ENCODE data around the gene ASIC2. TPM values are rescaled to one million over a fixed set of nuclear protein-coding genes. Genes with fewer than 3 reads are reported as not detected.

The ASIC2 gene
- total RNA-seq, 1 experiment from 2014 or later = 0.11 TPM

DNA sequence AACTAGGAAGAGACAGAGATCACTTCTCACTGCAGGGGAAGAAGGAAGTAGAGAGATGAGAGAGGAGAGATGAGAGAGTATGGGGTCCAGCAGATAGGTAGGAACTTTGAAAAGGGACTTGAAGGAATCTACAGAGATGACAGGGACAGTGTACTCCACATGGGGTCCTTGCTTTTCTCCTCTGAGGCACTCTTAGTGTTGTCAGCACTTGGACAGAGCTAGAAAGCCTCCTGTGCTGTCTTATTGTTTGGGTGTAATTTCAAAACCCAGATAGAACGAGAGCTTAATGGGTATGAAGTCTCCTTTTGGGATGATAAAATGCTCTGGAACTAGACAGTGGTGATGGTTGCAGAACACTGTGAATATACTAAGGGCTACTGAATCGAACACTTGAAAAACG, 65.2 kb downstream of the ASIC2 start:
- H4K20me1 ChIP-seq (ENCODE audit: low read length) = no peaks in the 10 kb centered on the region
- no peak for ATAC-seq
- no peak for DNase-seq
- no peak for TF ChIP-seq EZH2phosphoT487 (IDR thresholded peaks at IDR 0.05; ENCODE audit: borderline replicate concordance, low read length)
- no peak overlapping the region for H3K4me2 ChIP-seq (ENCODE audit: low read length)
- no peak overlapping the region for H3K4me3 ChIP-seq (ENCODE audit: low read length)
- no peak overlapping the region for H3K9ac ChIP-seq (ENCODE audit: low read length)
- H3K27me3 ChIP-seq (ENCODE audit: low read length) = no peaks in the 10 kb centered on the region
- intact Hi-C loops (cut with micrococcal nuclease) = no loop called here
- H3K27ac ChIP-seq (ENCODE audit: low read length) = no peak overlapping the region
- H3K79me2 ChIP-seq (ENCODE audit: low read length) = no peaks in the 10 kb centered on the region
- H3K9me3 ChIP-seq (ENCODE audit: low read length) = no peaks in the 10 kb centered on the region
- CTCF ChIA-PET = no interaction called here
- H2AFZ ChIP-seq (ENCODE audit: low read length) = no peak overlapping the region
- no peaks in the 10 kb centered on the region for H3F3A ChIP-seq (ENCODE audit: low read length, unreplicated experiment)
- POLR2A ChIA-PET (ENCODE audit: unreplicated experiment) = no interaction called here
- no peaks in the 10 kb centered on the region for H3K9me2 ChIP-seq (replicated peaks; ENCODE audit: low read length)
- no peaks in the 10 kb centered on the region for H3K4me1 ChIP-seq (ENCODE audit: insufficient read depth, low read length)
- H3K36me3 ChIP-seq (ENCODE audit: low read depth, low read length) = no peaks in the 10 kb centered on the region
- BruUV-seq (replicated peaks) = no TSS peak

DNA sequence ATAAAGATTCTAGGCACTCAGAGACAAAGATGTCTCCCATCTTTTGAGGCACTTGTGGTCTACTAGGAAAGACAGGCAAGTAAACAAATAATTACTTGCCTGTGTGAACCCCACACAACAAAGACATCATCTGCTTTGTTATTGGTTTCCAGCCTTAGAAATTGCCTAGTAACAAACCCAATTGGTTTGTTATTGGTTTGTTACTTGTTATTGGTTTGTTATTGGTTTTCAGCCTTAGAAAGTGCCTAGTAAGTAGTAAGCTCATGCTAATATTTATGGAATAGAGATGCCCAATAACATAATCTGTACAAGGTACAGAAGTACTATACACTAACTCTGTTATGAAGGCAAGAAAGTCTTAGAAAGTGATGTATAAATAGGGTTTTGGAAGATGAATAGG, 67.1 kb downstream of the ASIC2 start:
- DNase-seq (no peak), ATAC-seq (no peak)
- no peaks in the 10 kb centered on the region for H3F3A ChIP-seq (ENCODE audit: low read length, unreplicated experiment)
- no peak overlapping the region for H3K4me3 ChIP-seq (ENCODE audit: low read length)
- H4K20me1 ChIP-seq (ENCODE audit: low read length) = no peaks in the 10 kb centered on the region
- H3K4me1 ChIP-seq (ENCODE audit: insufficient read depth, low read length) = no peaks in the 10 kb centered on the region
- no peak overlapping the region for H3K4me2 ChIP-seq (ENCODE audit: low read length)
- no peak overlapping the region for H3K9ac ChIP-seq (ENCODE audit: low read length)
- H3K27ac ChIP-seq (ENCODE audit: low read length) = no peak overlapping the region
- no peaks in the 10 kb centered on the region for H3K9me2 ChIP-seq (replicated peaks; ENCODE audit: low read length)
- CTCF ChIA-PET = no interaction called here
- no peaks in the 10 kb centered on the region for H3K79me2 ChIP-seq (ENCODE audit: low read length)
- no peaks in the 10 kb centered on the region for H3K9me3 ChIP-seq (ENCODE audit: low read length)
- TF ChIP-seq, protein P1, sequence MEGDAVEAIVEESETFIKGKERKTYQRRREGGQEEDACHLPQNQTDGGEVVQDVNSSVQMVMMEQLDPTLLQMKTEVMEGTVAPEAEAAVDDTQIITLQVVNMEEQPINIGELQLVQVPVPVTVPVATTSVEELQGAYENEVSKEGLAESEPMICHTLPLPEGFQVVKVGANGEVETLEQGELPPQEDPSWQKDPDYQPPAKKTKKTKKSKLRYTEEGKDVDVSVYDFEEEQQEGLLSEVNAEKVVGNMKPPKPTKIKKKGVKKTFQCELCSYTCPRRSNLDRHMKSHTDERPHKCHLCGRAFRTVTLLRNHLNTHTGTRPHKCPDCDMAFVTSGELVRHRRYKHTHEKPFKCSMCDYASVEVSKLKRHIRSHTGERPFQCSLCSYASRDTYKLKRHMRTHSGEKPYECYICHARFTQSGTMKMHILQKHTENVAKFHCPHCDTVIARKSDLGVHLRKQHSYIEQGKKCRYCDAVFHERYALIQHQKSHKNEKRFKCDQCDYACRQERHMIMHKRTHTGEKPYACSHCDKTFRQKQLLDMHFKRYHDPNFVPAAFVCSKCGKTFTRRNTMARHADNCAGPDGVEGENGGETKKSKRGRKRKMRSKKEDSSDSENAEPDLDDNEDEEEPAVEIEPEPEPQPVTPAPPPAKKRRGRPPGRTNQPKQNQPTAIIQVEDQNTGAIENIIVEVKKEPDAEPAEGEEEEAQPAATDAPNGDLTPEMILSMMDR (conservative IDR thresholded peaks at IDR 0.05; ENCODE audit: low read depth, low read length) = no peak
- TF ChIP-seq EZH2phosphoT487 (IDR thresholded peaks at IDR 0.05; ENCODE audit: borderline replicate concordance, low read length) = no peak
- TF ChIP-seq EZH2 (IDR thresholded peaks at IDR 0.05; ENCODE audit: low read length, unreplicated experiment) = no peak
- no peaks in the 10 kb centered on the region for H3K36me3 ChIP-seq (ENCODE audit: low read depth, low read length)
- POLR2A ChIA-PET (ENCODE audit: unreplicated experiment) = no interaction called here
- no peak overlapping the region for H2AFZ ChIP-seq (ENCODE audit: low read length)
- H3K27me3 ChIP-seq (ENCODE audit: low read length) = no peaks in the 10 kb centered on the region
- no TSS peak for BruUV-seq (replicated peaks)
- intact Hi-C loops (cut with micrococcal nuclease) = no loop called here

DNA sequence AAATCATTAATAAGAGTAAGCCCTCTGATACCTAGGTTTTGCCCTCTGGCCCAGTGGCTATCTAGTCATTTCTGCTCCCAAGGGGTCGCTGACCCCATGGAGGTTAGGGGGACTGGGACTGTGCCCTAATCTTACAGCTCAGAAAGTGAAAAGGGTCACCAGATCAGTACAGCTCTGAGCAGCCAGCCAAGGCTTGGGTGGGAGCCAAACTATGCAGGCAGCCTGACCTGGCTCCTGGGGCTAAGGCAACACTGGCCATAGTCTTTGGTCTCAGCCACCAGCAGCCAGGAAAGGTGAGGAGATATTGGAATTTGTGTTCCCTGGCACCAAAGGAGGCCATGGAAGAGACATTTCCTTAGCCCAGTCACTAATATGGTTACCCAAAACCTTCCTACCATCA, 67.6 kb downstream of the ASIC2 start:
- Histone ChIP-seq H4K20me1 (ENCODE audit: low read length) (no peaks in the 10 kb centered on the region), H3K9me2 (replicated peaks; ENCODE audit: low read length) (no peaks in the 10 kb centered on the region), H3K4me2 (ENCODE audit: low read length) (no peak overlapping the region), H3K9me3 (ENCODE audit: low read length) (no peaks in the 10 kb centered on the region), H2AFZ (ENCODE audit: low read length) (no peak overlapping the region), H3K9ac (ENCODE audit: low read length) (no peak overlapping the region), H3F3A (ENCODE audit: low read length, unreplicated experiment) (no peaks in the 10 kb centered on the region), H3K4me3 (ENCODE audit: low read length) (no peak overlapping the region), H3K27ac (ENCODE audit: low read length) (no peak overlapping the region), H3K36me3 (ENCODE audit: low read depth, low read length) (no peaks in the 10 kb centered on the region), H3K4me1 (ENCODE audit: insufficient read depth, low read length) (no peaks in the 10 kb centered on the region), H3K79me2 (ENCODE audit: low read length) (no peaks in the 10 kb centered on the region), H3K27me3 (ENCODE audit: low read length) (no peaks in the 10 kb centered on the region)
- intact Hi-C loops (cut with micrococcal nuclease) = no loop called here
- no peak for DNase-seq
- CTCF ChIA-PET = no interaction called here
- no TSS peak for BruUV-seq (replicated peaks)
- TF ChIP-seq EZH2phosphoT487 (IDR thresholded peaks at IDR 0.05; ENCODE audit: borderline replicate concordance, low read length) (no peak), EZH2 (IDR thresholded peaks at IDR 0.05; ENCODE audit: low read length, unreplicated experiment) (no peak)
- TF ChIP-seq, protein P1 (conservative IDR thresholded peaks at IDR 0.05; ENCODE audit: low read depth, low read length) = no peak
- POLR2A ChIA-PET (ENCODE audit: unreplicated experiment) = no interaction called here
- no peak for ATAC-seq
